GM11168 (cell line): ENCODE measurements around the gene SIM1.

Experiments
- in situ Hi-C: fragments of 300-500 bp; cut with MboI; formaldehyde crosslinking; loops from one replicate; pipeline ENCODE4 v1.12.0; 2022; ENCODE audit warnings: low sequenced_read_pairs; ENCODE audit not compliant: unreplicated experiment

Gene SIM1

DNA sequence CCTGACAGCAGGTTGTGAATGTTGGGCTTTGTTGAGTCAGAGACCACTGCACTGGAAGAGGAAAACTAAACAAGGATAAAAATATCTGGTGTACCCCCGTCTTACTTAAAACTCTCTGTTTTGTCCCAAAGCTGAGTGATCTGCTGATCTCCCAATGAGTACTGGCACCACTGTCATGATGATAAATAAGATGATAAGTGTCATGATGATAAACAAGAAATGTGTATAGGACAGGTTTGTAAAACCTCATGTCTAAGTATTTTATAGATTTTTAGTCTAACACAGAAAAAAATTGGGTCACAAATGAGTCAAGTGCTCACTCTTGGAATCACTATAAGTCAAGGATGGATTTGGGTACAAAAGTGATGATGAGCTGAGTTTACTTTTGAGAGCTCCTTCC is 8.5 kb upstream of the SIM1 start:
- in situ Hi-C loops = loop anchor here (10.0 to 25.0 kb wide), 4 partner anchors 98 to 1636 kb away; partner anchors contain the start of gene POU3F2

DNA sequence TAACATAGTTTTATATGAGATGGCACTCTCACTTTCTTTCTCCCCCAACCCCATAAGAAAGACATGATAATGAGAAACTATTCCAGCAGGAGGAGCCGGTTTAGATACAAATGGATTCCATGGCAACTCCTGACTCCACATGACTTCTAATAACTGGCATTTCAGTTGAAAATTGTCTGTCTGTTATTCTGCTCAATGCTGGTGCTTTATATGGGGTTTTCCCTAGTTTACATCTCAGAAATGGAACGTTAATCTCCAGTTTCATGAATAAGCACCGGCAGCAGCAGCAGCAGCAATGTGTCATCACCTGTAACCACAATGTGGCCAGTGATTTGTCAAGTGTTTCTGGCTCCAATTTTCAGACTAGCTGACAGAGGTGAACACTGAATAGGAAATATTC is 8.0 kb upstream of the SIM1 start:
- in situ Hi-C loops = loop anchor here (10.0 to 25.0 kb wide), 4 partner anchors 98 to 1635 kb away; partner anchors contain the start of gene POU3F2

DNA sequence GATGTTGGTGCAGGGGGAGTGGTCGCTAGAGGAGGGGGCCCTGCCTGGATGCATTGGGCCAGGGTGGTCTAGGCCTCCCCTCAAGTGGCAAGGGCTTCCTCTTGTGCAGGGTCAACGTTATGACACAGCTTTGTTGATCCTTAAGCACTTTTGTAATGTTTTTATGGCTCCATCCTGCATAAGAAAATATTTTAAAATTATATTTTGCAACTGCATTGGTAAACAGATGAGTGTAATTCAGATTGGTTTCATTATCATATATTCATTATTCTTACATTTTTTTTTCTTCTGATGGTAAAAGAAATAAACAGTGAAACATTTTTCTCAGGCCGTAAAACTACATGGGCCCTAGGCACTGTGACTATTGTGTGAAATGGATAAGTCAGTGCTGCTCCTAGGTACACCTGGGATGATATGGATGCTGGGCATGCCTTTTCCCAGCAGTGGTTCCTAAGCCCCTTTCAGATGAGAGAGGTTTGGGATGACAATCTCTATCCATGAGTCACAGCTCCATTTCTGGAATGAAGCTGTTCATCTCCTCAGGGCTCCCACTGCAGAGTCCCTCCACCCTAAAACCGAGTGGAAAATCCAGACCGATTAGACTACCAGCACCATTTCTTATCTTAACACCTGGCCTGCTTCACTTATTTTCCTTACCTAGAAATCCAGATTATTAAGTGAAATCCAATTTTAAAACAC is 5.8 kb upstream of the SIM1 start:
- in situ Hi-C loops = loop anchor here (10.0 to 25.0 kb wide), 4 partner anchors 96 to 1633 kb away; partner anchors contain the start of gene POU3F2

DNA sequence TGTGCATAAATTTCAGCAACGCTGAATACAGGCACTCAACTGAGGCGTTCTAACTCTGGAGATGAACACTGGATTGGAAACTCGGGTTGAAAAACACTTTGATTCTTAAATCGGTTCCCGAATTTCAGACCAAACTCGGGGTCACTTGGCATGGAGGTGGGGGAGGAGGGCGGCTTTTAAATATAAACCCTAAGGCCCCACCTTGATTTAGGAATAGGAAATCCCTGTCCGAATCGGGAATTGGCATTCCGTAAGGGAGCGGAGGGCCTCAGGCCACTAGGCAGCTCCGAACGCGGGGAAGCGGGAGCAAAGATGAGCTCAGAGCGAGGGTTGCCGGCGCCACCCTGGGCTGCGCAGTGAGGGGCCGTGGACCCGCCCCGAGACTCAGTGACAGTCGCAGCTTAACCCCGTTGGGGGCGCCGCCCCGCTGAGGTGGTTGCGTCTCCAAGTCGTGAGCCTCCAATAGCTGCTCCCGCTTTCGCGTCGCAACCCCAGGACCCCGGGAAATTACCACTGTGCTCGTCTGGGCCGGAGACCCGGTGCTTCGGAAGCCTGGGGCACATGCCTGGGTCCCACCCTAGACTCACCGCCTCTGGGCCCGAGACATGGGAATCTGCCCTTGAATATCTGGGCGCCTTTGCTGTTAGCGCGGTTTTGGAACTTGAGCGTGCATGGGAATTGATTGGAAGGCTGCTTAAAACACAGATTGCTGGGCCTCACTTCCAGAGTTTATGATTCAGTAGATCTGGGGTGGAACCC is 4.6 kb upstream of the SIM1 start:
- in situ Hi-C loops = loop anchor here (25.0 kb wide), 3 partner anchors 232 to 1632 kb away; partner anchors contain the start of gene POU3F2

DNA sequence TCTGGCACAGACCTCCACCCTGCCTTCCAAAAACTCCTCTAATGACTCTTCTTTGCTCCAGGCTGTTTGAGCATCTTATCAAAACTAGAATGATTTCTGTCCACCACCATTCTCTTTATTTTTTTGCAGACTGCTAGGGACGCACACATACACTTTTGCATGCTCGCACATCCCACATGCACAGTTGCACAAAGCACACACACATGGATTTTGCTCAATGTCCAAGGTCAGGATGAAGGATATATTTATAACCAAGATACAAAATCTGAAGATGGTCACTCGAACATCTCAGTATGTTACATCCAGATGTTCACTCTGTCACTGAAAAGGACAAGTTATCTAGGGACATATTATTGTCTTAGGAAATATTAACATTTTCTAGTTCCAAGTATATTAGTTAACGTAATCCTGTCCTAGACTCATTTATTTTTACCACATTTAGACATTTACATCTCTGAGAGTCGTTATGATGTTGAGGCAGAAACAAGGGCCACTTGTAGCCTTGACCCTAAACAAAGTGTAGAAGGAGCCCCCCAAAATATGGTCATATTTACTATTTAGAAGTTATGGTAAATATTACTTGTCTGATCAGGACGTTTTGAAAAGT is 3.4 kb upstream of the SIM1 start:
- in situ Hi-C loops = loop anchor here (25.0 kb wide), 3 partner anchors 231 to 1631 kb away; partner anchors contain the start of gene POU3F2

GRCh38 chr6:100467129-100468015 is 2.7 kb upstream of the SIM1 start:
- in situ Hi-C loops = loop anchor here (25.0 kb wide), 3 partner anchors 230 to 1630 kb away; partner anchors contain the start of gene POU3F2

DNA sequence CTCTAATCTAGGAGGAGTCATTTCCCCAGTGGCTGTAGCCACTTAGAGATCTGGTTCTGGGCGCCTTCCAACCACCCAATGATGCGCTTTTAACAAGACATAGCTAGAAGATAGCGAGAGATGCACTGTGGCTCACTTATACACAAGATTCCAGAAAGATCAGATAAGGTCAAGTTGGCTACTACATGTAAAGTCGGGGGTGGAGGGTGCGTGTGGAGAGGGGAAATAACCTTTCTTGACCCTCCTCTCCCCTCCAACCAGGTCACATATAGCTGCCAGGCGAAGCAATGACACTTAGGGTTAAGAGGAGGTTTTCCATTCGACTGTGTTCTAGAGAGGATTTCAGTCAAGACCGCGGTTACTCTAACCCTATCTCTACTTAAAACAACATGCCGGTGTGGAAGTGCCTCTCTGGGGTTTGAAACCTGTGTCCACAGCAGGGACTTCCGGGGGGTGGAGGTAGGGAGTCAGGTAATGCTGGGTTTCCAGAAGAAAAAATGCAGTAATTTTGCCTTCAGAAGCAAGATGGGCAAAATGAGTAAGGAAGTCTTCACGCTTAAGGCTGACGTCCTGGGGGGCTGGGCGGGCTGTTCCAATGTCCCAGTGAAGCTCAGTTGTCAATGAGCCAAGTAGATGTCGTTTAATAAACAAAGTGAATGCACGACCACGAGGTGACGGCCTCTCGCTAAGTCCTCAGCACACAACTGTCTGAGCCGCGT is 1.8 kb upstream of the SIM1 start:
- in situ Hi-C loops = loop anchor here (25.0 kb wide), 3 partner anchors 229 to 1629 kb away; partner anchors contain the start of gene POU3F2

- in situ Hi-C loops = loop anchor here (25.0 kb wide), 3 partner anchors 229 to 1629 kb away; partner anchors contain the start of gene POU3F2
Measured at GRCh38 chr6:100465701-100466409, 1.1 kb upstream of the SIM1 start.

DNA sequence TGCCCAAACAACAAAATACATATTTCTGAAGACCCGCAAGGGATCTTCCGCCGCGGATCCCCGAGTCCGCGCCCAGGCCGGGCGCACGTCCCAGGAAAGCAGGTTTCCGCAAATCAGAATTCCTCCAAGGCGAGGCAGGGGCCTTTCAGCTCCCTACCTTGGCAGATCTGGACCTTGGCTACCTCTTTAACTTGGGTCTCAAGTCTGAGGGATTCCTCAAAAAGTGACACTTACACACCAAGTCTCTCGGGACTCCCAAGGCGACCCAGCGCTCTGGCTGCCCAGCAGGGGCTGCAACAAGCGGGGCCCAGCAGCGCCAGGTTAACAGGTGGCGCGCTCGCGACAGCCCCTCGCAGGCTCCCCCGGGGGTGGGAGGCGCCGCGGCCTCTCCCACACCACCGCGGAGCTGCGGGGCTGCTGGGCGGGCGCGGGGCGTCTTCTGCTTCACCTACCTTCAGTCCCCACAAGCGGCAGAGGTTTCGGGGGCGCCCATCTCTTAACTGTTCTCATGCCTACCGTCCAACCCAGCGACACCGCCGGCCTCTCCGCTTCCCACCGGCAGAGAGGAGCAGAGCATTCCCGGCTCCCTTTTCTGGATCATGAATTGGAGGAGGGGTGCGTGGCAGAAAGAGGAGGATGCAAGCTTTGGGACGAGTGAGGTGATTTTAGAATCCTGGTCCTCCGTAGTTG is 414 bp downstream of the SIM1 start:
- in situ Hi-C loops = loop anchor here (25.0 kb wide), 3 partner anchors 227 to 1627 kb away; partner anchors contain the start of gene POU3F2

- in situ Hi-C loops = loop anchor here (25.0 kb wide), 3 partner anchors 226 to 1626 kb away; partner anchors contain the start of gene POU3F2
Measured at GRCh38 chr6:100463630-100464161, 1.0 kb downstream of the SIM1 start.

GRCh38 chr6:100462706-100463629 is 1.8 kb downstream of the SIM1 start:
- in situ Hi-C loops = loop anchor here (25.0 kb wide), 3 partner anchors 226 to 1626 kb away; partner anchors contain the start of gene POU3F2

- in situ Hi-C loops = loop anchor here (25.0 kb wide), 3 partner anchors 225 to 1625 kb away; partner anchors contain the start of gene POU3F2
Measured at GRCh38 chr6:100461917-100462705, 2.6 kb downstream of the SIM1 start.

- in situ Hi-C loops = loop anchor here (25.0 kb wide), 3 partner anchors 224 to 1624 kb away; partner anchors contain the start of gene POU3F2
Measured at GRCh38 chr6:100461278-100461916, 3.3 kb downstream of the SIM1 start.

DNA sequence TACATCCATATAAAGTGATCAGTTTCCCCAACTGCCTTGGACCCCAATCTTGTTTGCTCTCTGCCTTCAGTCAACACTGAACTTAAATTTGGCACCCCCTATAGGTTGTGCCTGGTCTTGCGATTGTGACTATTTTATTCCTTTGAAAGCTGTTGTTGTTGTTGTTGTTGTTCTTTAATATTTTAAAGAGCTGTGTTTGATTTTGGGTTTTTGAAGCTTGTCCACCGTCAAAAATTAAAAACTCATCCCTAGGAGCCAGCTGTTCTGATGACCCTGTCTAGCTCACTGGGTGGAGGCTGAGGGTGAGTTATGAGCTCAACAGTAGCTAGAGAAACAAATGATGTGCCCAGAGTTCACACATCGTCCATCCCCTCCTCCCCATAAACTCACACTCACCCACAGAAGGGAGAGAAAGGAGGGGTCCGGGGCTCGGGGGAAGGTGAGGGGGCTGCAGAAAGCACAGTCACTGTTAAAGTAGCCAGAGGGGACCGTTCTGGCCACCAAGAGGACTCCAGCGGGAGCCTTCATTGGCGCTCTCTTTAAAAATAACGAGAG is 4.0 kb downstream of the SIM1 start:
- in situ Hi-C loops = loop anchor here (25.0 kb wide), 3 partner anchors 223 to 1623 kb away; partner anchors contain the start of gene POU3F2
